Measurements from ENCODE around the gene RPS6KA3. TPM values are rescaled to one million over a fixed set of nuclear protein-coding genes. Genes with fewer than 3 reads are reported as not detected.

Gene RPS6KA3
- total and polyA plus RNA-seq, 9 of the 15 experiments (the other 6 are each of a cell fraction or from before 2014, with no cell fraction given), result 10.9 to 61.9 (median 37.4) TPM

DNA sequence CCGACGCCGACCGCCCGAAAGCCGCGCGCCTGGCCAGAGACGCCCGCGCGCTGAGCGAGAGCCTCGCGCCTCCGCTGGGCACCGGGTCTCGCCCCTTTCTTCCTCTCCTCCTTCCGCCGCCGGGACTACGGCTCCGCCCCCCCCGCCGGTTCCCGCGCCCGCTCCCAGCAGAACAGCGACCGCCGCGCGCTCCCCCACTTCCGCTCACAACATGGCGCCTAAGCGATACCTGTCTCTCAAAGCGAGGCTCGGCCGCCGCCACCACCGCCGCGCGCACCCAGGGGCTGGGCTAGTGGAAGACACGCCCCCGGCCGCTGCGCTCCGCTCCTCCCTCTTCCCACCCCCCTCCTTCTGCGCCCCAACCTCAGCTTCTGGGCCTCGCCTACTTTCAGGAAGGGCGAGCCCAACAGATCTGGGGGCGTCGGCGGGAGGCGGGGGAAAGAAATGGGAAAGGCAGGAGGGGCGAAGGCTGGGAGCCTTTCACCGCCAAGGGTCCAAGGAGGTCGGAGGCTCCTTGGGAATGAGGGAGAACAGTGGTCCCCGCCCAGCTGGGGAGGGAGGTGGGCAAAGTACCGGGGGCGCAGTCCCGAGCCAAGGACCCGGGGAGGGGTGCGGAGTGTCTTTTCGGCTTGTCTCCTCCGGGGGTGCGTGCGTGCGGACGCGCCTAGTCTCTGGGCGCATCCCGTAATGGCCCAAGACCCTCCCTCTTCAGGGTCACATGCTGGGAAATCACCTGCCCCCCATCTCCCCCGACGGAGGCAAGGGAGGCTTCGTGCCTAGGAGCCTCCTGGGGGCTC is at the start of gene RPS6KA3 (continued):
- TF ChIP-seq, protein P1, sequence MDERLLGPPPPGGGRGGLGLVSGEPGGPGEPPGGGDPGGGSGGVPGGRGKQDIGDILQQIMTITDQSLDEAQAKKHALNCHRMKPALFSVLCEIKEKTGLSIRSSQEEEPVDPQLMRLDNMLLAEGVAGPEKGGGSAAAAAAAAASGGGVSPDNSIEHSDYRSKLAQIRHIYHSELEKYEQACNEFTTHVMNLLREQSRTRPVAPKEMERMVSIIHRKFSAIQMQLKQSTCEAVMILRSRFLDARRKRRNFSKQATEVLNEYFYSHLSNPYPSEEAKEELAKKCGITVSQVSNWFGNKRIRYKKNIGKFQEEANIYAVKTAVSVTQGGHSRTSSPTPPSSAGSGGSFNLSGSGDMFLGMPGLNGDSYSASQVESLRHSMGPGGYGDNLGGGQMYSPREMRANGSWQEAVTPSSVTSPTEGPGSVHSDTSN (CRISPR knock-in tag; IDR thresholded peaks at IDR 0.05; ENCODE audit: low read depth), result peak; percentile 32; the same call in 1 of the 2 replicates
- TF ChIP-seq, protein P1 (tag; conservative IDR thresholded peaks at IDR 0.05; ENCODE audit: low read depth), result no peak
- TF ChIP-seq, protein P2, sequence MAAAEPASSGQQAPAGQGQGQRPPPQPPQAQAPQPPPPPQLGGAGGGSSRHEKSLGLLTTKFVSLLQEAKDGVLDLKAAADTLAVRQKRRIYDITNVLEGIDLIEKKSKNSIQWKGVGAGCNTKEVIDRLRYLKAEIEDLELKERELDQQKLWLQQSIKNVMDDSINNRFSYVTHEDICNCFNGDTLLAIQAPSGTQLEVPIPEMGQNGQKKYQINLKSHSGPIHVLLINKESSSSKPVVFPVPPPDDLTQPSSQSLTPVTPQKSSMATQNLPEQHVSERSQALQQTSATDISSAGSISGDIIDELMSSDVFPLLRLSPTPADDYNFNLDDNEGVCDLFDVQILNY (CRISPR knock-in tag; IDR thresholded peaks at IDR 0.05), result no peak
- no peak for TF ChIP-seq ZNF165 (CRISPR knock-in tag; IDR thresholded peaks at IDR 0.05; ENCODE audit: borderline replicate concordance)
- TF ChIP-seq ZBTB9 (CRISPR knock-in tag; IDR thresholded peaks at IDR 0.05), result no peak
- TF ChIP-seq PTRF (tag; IDR thresholded peaks at IDR 0.05), result no peak
- TF ChIP-seq ZNF217 (CRISPR knock-in tag; IDR thresholded peaks at IDR 0.05), result no peak
- no peak for TF ChIP-seq BRCA1 (IDR thresholded peaks at IDR 0.05)
- no peak for TF ChIP-seq BRCA1 (CRISPR knock-in tag; IDR thresholded peaks at IDR 0.05)
- TF ChIP-seq, protein P3, sequence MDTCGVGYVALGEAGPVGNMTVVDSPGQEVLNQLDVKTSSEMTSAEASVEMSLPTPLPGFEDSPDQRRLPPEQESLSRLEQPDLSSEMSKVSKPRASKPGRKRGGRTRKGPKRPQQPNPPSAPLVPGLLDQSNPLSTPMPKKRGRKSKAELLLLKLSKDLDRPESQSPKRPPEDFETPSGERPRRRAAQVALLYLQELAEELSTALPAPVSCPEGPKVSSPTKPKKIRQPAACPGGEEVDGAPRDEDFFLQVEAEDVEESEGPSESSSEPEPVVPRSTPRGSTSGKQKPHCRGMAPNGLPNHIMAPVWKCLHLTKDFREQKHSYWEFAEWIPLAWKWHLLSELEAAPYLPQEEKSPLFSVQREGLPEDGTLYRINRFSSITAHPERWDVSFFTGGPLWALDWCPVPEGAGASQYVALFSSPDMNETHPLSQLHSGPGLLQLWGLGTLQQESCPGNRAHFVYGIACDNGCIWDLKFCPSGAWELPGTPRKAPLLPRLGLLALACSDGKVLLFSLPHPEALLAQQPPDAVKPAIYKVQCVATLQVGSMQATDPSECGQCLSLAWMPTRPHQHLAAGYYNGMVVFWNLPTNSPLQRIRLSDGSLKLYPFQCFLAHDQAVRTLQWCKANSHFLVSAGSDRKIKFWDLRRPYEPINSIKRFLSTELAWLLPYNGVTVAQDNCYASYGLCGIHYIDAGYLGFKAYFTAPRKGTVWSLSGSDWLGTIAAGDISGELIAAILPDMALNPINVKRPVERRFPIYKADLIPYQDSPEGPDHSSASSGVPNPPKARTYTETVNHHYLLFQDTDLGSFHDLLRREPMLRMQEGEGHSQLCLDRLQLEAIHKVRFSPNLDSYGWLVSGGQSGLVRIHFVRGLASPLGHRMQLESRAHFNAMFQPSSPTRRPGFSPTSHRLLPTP (IDR thresholded peaks at IDR 0.05; ENCODE audit: borderline replicate concordance, extremely low read depth, insufficient read length), result no peak
- TF ChIP-seq SMAD1 (IDR thresholded peaks at IDR 0.05; ENCODE audit: low read depth, low read length, partially characterized antibody), result no peak
- TF ChIP-seq HNRNPK (IDR thresholded peaks at IDR 0.05; ENCODE audit: low read depth, low read length, poor library complexity, severe bottlenecking), result peak; percentile 41
- peak; percentile 73 for TF ChIP-seq ELF1 (tag; IDR thresholded peaks at IDR 0.05)
- TF ChIP-seq RHOXF2B (CRISPR knock-in tag; conservative IDR thresholded peaks at IDR 0.05), result no peak
- TF ChIP-seq PRMT5 (CRISPR knock-in tag; IDR thresholded peaks at IDR 0.05), result no peak
- no peak for TF ChIP-seq FOXP4 (CRISPR knock-in tag; IDR thresholded peaks at IDR 0.05; ENCODE audit: borderline replicate concordance)
- TF ChIP-seq XRCC3 (IDR thresholded peaks at IDR 0.05), result no peak
- TF ChIP-seq ZC3H8 (IDR thresholded peaks at IDR 0.05), result no peak
